LHCN-M2 (cell line): ENCODE data around the gene ABI2. TPM values are rescaled to one million over a fixed set of nuclear protein-coding genes. Genes with fewer than 3 reads are reported as not detected.
A peak's percentile ranks its signal among the peaks of the same experiment; 100 is the strongest.
"Not testable (repeated sequence)": the region's sequence is repeated elsewhere in the genome, so short reads cannot be mapped to it uniquely, and the experiment has no call there.

ENCODE experiments used
- DNase-seq: peaks from one replicate; pipeline ENCODE4 v3.0.0-alpha.2; 2012; ENCODE audit warnings: low read depth
- total RNA-seq: library from RNA; depleted of rRNA; stranded (reverse); fragments of >200 nt; gene quantifications from 2 replicates; pipeline ENCODE4 v1.2.3, GENCODE V29; 2014

Gene ABI2
- total RNA-seq, 1 experiment from 2014 or later, result 40.9 TPM

DNA sequence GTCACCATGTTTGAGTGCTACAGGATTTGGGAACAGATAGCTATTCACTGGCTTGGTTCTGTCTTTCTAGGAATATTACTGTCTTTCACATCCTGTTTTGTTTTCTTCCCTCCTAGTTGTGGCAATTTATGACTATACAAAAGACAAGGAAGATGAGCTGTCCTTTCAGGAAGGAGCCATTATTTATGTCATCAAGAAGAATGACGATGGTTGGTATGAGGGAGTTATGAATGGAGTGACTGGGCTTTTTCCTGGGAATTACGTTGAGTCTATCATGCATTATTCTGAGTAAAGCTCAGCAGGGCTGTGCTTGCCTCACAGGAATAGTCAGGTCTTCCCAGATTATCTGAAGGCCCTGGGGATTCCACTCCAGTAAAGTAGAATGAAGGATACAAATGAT lies 98.9 kb downstream of the ABI2 start:
- DNase-seq, result peak; percentile 86

DNA sequence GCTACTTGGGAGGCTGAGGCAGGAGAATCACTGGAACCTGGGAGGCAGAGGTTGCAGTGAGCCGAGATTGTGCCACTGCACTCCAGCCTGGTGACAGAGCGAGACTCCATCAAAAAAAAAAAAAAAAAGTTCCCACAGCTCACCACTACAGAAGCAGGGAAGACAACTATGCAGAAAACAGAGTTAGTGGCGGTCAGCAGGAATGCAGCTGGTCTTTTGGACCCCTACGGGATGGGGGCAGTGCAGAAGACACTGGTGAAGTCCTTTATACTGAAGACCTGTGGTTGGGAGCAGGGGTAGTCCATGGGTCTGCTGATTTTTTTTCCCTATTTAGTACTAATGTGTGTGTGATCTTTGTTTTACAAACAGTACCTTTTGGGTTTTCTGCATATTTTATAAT lies 101.4 kb downstream of the ABI2 start:
- DNase-seq, result not testable (repeated sequence)

DNA sequence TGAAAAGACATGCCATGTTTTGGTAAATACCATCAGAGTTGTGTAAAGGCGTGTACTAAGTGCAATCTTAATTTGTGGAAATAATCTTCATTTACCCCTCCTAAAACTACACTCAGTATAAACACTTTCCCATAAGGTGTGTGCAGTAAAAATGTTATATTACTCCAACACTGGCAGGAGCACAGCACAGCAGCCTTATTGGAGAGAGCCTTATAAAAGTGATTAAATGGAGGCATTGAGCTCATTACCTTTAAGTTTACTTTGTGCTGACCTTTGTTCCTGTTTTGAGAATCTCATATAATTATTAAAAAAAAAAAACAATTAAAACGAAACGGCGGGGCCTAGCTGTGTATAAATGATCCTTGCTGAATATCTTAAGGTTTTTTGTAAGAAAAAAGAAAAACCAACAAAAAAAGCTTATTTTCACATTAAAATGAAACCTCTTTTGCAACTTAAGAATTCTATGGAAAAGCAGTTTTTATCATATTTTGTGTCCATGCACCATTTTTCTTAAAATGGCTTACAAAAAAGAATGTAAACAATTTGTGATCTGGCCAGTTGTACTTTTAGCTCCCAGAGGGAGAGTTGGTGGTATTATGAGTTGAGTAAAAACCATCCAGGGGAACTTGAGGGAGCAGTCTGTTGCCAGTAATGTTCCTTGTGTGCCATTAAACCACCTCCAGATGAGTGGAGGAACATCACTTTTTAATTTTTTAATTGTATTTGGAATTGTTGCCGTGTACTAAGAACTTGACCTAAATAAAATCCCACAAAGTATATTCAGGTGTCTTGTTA lies 103.4 kb downstream of the ABI2 start:
- DNase-seq, result peak; percentile 40

DNA sequence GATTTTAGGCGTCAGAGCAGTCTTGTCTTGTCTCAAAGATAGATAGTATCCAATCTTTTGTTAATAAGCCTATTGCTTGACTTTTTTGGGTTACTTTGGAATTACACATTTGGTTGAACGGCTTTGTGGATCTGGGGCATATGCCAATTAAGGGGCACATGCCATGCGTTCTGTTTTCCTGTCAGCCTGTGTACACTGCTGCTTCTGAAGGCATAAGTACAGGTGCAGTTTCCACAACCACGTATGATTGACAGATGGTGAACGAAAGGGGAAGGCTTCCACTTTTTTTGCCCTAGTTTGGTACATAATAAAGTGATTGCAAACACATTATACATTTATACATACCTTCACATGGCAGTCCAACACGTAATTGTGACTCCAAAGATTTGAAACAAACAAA lies 104.6 kb downstream of the ABI2 start:
- no peak for DNase-seq

DNA sequence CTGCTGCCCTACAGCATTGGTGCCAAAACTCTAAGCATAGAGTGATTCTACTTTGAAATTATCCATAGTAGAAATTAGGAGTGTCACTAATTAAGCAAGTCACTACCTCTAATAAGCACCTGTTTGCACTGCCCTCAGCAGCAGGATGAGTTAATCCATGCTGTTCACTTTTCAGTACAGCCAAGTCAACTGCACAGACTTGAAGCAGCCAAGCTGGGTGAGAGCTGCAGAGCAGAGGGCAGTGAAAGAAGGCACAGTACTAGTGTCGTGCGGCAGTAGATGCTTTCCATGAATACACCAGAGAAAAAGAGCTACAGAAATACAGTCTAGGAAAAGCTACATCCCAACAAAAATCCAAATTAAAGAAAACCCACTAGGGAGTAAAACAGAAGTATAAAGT lies 108.3 kb downstream of the ABI2 start:
- DNase-seq, result no peak

DNA sequence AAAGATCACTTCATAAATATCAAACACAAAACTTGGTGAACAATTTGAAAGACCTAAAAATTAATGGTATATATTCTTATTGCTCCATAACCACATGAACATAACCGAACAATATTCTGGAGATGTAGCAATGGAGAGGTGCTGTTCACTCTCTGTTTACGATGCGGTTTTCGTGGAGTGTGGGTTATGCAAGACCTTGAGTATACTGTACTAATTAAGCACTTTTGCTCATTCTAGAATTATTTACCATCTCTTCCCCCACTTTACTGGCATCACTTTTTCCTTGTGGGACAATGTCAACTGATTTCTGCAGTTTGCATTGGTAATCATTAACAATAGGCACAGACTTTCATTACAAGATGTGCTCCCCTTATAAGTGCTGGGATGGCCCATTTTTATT lies 109.3 kb downstream of the ABI2 start:
- no peak for DNase-seq

DNA sequence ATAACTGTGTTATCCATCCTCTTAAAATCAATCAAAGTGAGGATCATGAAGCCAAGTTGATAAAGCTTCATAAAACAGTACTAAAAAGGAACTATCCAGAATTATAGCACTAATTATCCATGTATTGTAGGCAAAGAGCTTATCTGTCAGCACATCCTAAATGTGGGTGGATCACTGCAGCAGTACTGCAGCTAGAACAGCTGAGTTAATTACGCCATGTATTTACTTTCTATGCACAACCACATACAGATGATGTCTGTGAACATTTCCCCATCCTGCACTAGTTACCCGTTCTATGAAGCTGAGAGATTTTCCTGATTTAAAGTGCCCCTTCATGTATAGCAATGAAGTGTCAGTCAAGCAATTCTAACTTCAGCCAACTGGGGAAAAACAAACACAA lies 110.3 kb downstream of the ABI2 start:
- DNase-seq, result peak; percentile 19

DNA sequence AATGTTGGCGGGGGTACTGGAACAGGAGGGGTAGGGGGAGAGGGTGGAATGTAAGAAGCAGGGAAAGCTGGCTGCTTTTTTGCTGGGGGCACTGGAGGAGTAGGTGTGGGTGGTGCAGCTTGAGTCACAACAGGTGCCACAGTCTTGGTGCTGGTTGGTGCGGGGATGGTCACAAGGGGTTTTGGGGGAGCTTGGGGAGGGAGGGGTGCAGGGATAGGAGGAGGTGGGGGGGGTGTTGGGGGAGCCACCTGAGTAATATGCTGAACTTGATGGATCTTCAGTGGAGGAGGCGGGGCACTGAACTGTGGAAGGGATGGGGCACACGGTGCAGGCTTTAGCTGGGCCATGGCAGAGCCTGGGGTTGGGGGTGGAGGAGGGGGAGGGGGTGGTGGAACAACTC lies 112.5 kb downstream of the ABI2 start:
- DNase-seq, result no peak

DNA sequence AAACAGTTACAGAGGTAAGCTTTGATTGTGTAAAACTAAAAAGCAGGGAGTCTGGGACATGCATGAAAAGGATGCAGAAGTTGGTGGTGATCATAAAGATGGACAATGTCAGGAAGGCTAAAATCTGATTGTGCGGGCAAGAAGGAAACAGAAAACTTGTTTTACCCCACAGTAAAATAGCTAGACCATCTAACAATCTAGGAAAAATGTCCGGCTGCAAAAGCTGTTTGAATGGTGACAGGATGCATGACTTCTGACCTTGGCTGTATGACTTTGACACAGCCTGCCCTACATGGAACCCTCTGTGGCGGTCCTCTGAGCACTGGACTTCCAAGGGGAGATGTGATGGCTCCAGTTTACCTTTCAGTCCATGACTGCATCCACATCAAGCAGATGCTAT lies 113.3 kb downstream of the ABI2 start:
- DNase-seq, result no peak

DNA sequence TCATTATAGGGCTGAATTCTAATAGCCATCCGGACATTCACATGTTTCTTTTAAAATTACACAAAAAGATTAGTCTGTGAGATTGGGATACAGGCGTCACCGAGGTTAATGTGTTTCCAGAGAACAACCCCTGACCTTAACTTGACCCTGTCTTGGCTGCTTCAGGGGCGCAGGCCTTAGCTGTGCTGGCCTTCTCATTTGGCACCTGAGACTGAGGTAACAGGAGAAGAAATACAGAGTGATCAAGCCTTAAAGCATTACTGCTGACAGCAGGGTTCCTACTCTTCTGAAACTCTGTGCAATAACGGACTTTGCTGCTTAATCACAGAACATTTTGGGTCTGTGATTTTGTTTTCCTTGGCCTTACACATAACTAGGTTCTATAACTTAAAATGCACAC lies 114.3 kb downstream of the ABI2 start:
- no peak for DNase-seq

DNA sequence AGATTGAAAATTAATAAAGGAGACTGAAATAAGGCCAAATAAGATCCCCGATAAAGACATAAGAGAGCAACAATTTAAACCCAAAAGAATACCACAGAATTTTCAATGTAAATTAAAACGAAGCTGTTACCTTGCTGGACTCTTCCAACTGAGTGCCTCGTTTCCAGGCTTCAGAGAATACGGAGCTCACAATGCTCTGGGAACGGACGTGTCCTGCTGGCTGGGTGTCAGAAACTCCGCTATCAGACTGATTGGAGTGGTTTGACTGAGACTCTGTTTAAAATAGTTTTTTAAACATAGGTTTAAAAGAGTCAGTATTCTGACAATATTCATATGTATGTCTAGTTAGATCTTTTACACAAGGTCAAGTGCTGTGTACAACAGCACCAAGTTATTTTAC lies 116.5 kb downstream of the ABI2 start:
- no peak for DNase-seq

DNA sequence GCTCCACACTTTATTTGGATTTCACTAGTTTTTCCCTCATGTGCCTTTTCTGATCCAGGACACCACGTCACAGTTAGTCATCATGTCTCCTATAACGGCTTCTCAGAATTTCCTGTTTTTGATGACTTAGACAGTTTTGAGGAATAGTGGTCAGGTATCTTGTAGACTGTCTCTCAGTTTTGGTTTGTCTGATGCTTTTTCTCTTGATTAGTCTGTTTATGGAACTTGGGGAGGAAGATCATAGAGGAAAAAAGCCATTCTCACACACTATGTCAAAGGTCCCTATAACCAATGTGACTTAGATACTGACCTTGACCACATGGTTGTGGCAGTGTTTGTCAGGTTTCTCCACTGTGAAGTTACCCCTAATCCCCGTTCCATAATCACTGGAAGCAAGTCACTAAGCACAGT lies 117.9 kb downstream of the ABI2 start:
- DNase-seq, result peak; percentile 89

DNA sequence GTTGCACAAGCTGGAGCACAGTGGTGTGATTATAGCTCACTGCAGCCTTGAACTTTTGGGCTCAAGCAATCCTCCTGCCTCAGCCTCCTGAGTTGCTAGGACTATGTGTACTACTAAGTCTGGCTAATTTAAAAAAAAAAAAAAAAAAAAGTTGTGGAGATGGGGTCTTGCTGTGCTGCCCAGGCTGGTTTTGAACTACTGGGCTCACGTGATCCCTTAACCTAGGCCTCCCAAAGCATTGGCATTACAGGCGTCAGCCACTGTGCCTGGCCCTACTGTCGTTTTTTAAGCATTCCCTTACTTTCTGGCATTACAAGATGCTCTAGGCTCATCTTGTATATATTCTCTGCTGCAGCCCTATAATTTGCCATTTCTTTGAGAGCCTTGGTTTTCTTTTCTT lies 118.6 kb downstream of the ABI2 start:
- DNase-seq, result no peak

DNA sequence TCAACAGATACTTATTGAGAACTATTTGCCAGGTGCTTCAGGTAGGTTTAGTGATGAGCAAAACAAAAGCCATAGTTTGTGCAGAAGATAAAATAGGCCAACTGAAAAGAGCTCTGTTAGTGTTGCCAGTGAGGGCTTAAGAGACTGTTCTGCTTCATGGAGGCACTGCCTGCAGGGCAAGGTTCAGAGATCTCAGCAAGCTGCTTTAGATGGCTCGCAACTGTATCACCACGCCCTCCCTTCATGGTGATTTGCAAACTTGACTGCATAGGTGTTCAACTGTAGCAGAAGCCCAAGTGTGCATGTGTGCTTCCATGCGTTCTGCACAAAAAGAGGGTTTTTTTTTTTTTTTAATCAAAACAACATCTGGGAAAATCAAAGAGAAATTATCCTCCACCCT lies 122.4 kb downstream of the ABI2 start:
- no peak for DNase-seq

DNA sequence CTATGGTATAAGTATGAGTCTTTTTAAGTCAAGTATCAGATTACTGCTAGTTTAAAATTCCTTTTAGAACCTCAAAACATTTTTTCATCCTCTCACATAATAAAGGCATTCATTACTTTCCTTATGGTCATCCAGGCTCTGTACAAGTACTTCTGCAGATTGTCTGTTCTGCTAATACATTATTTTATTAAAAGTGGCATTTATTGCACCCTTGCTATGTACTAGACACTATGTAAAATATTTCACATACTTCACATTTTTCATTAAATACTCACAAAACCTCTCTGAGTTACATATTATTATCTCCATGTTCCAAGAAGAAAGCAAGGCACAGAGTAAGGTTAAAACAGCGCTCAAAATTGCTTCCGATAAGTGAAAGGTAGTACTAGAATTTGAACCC lies 122.8 kb downstream of the ABI2 start:
- peak; percentile 26 for DNase-seq

DNA sequence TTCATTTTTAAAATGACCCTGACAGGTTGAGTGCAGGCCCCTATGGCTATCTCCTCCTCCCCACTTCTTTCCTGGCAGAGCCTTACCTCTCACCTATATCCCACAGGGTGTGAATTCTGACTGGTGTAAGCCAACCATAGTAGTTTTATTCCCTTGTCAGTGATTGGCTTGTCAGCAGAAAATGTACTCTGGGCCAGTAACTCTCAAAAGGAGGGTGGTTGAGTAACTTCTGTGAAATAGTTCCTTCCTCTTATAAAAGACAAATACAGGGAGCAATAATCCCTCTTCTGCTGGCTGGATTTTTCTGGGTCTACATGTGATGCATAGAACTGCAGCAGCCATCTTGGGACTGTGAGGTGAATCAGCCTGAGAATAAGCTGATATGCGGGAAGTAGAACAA lies 123.5 kb downstream of the ABI2 start:
- DNase-seq, result no peak

DNA sequence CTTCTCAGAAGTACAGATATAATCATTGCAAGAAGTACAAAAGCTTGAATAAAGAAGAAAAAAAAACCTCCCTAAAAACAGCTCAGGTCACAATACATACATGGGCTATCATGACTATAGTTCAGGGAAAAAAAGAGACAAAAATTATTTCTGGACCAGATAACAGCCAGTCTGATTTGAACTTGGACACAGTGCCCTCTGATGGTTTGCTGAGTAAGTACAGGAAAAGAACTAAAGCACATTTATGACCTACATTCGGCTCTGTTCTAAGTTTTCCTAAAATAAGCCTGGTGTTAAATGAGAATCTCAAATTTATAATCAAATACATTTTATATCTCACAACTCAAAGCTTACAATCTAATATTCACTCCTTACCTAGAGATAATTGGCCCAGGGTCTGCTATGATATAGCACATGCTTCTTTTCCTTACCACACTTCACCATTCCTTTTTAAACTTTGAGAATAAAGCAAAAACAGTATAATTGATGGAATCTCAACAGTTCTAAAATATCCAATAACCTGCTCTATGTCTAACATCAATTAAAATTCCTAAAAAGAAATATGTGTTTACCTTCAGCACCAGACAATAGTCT lies 125.8 kb downstream of the ABI2 start:
- peak; percentile 59 for DNase-seq

DNA sequence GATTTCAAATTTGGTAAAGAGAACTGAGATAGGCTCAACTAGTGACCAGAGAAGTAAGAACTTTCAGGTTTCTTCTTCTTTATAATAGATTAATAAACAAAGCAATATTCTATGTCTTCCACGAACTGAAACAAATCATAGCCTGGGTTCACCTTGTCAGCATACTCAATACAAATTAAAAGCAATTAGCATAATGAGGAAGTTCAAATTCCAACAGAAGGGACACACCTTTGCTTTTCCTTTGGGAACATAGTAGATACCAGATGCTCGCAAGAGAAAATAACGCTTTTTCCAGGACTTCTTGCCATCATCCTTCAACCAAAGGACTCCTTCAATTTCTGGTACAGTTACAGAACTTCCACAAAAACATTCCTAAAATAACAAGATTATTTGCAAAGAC lies 127.0 kb downstream of the ABI2 start:
- no peak for DNase-seq

DNA sequence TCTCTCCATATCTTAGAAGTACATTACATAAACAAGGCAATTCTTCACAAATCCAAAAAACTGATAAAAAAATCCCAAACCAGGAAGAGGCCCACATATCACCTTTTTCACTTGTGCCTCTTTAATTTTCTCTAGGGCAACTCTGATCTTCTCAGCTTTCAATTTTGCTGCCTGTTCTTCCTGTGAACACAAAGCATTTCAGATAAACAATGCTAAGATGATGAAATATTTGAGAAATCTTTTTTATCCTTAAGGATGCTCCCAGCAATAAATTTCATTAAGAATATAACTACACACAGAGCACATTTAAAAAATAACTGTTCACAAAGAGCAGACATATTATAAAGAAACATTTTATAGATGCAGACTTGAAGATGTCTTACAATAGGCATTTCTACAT lies 133.6 kb downstream of the ABI2 start:
- no peak for DNase-seq

DNA sequence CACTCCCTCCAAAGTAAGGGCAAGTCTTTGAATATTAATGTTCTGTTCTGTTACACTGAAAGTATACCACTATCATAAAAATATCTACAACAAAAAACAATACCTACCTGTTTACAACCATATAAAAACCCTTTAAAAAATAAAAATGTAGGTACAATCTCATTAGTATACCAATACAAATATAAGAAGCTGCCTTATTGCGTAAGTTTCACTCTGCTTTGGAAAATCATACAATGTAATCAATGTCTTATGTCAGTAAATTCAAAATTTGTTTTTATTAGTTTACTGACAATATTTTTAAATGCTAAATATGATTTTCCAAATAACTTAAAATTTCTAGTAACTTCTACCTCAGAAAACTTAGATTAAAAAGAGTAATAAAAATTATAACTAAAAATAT lies 134.1 kb downstream of the ABI2 start:
- no peak for DNase-seq

DNA sequence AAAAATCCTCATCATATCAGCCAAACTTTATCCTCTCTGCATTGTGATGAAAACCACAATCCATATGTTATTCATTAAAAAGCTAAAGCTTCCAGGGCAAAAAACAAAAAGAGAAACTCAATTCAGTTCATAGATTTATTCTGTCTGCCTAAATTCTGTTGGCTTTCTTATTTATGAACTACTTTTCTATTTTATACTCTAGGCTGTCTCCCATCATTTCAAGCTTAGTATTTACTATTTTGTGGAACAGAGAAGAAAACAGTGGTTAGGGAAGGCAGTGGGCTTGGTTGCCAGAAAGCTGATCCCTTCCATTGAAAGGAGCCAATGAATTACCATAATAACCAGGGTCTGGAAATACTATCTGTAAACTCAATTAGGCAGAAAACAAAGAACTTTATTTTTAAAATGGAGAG lies 135.1 kb downstream of the ABI2 start:
- DNase-seq, result no peak

DNA sequence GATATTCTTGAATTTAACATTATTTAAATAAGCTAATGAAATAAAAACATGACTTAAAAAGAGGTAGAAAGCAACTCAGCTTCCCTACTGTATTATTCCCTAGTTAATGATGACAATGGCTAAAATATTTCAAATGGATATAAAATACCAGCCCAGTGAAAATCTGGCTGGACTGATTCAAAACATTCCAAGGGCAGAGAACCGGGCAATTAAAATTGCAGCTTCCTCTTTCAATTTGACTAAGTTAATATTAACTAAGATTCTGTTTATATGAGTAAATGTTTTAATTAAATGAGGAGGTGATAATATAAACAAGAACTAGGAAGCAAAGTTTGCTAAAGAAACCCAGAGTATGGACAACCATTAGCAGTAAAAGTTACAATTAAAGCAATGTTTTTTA lies 141.4 kb downstream of the ABI2 start:
- no peak for DNase-seq

DNA sequence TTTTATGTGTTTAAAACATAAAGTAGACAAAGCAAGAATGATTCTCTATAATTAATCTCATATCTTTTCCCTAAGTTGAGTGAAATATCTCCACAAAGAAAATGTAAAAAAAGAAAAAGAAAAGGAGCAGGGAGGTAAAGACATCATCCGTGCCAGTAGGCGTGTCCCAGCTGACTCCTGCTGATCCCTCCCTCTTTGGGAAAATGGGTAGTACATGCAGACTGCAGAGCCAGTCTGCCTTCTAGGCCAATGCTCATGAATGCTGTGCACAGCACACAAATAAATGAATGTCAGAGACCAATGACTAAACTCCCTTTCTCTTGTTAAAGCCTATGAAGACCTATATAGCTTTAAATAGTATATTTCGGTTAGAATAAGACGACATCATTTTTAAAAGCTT lies 142.2 kb downstream of the ABI2 start:
- DNase-seq, result no peak

DNA sequence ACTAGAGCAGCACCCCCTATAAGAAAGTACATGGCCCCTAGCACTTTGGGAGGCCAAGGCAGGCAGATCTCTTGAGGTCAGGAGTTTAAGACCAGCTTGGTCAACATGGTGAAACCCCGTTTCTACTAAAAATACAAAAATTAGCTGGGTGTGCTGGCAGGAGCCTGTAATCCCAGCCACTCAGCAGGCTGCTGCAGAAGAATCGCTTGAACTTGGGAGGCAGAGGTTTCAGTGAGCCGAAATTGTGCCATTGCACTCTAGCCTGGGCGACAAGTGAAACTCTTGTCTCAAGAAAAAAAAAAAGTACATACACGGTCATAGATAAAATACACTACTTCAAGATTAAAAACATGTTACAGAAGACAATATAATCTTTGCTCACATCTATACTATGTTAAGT lies 143.1 kb downstream of the ABI2 start:
- DNase-seq, result no peak
